Ovary (tissue), 9 donors: ENCODE measurements around the gene EVL. TPM values are rescaled to one million over a fixed set of nuclear protein-coding genes. Genes with fewer than 3 reads are reported as not detected.

ENCODE experiments used
- DNase-seq, 5 donors: peaks; one replicate each; pipeline ENCODE4 v3.0.0-alpha.2; 2019 to 2020
- H3K27ac ChIP-seq, 2 donors: fragments of 200-600 bp; one replicate each; pipeline versions ENCODE4 v1.5.1 to v1.8.0; 2019 to 2022
- H3K27me3 ChIP-seq: fragments of 200-600 bp; one replicate; pipeline ENCODE4 v1.8.0; 2022
- H3K36me3 ChIP-seq: fragments of 200-600 bp; sonication (generic); one replicate; pipeline ENCODE4 v1.5.1; 2019
- H3K4me1 ChIP-seq: one replicate; pipeline ENCODE4 v1.8.1; 2013; ENCODE audit warnings: mild to moderate bottlenecking, moderate library complexity; ENCODE audit not compliant: insufficient read depth
- H3K4me3 ChIP-seq: fragments of 200-600 bp; sonication (generic); one replicate; pipeline ENCODE4 v1.5.1; 2017
- H3K9me3 ChIP-seq, 2 donors: fragments of 200-600 bp in 1 of 2; sonication (generic) in 1 of 2; one replicate each; pipeline versions ENCODE4 v1.5.1 to v1.8.1; 2013 to 2019; ENCODE audit warnings: mild to moderate bottlenecking in 1 of 2, moderate library complexity in 1 of 2
- CTCF ChIP-seq, 3 donors: fragments of 450-650 bp in 2 of 3; fragments of 200-600 bp in 1 of 3; IDR thresholded peaks; one replicate each; pipeline versions ENCODE4 v1.5.1 to v1.8.0; 2016 to 2022; ENCODE audit warnings: antibody characterized with exemption in 3 of 3, mild to moderate bottlenecking in 1 of 3
- EP300 ChIP-seq: sonication (generic); formaldehyde crosslinking; IDR thresholded peaks from one replicate; pipeline ENCODE4 v1.6.1; 2017; ENCODE audit warnings: antibody characterized with exemption
- POLR2A ChIP-seq: fragments of 450-650 bp; IDR thresholded peaks from one replicate; pipeline ENCODE4 v1.6.1; 2017; ENCODE audit warnings: antibody characterized with exemption, mild to moderate bottlenecking, moderate library complexity
- WGBS, 3 donors: extraction: QIAGEN DNeasy Blood & Tissue Kit in 1 of 3; methylation state at CpG; one replicate each; pipeline versions ENCODE4 v1.1.5 to v1.1.7; 2013 to 2017; 5-methylcytosine and 5-hydroxymethylcytosine counted together
- intact Hi-C, 4 donors: fragments of 100-400 bp; cut with DNase I; formaldehyde crosslinking; loops; one replicate each; pipeline versions ENCODE4 v1.11.0 to v1.15.1; 2022 to 2023
- polyA plus RNA-seq, 2 donors: library from polyadenylated mRNA; stranded (reverse); fragments of 200-250 nt in 1 of 2; fragments of 350-450 nt in 1 of 2; fragmentation: Illumina TruSeq in 1 of 2; extraction: RNeasy Lipid Tissue Mini Kit (QIAGEN cat#74804) in 1 of 2; gene quantifications; one replicate each; pipeline ENCODE4 v1.2.3, GENCODE V29; 2013 to 2014
- total RNA-seq, 7 donors: library from RNA; depleted of rRNA in 2 of 7; stranded (reverse); fragments of >200 nt in 2 of 7; fragmentation: NEBNext Ultra II Directional in 3 of 7; extraction: Animal tissue kit (Norgen Biotek cat#: 25700) in 3 of 7; gene quantifications; one replicate each; pipeline versions ENCODE4 v1.1.0 to v1.2.4, GENCODE V29; 2016 to 2023
- donor health status: DM: no; HTN: no; CAD: no; lungs with moderate emphysema.
- donor health status: DM: no; HTN: no; CAD: no.
- donor health status: Bipolar disorder and iron deficiency.
- donor health status: DM: yes; HTN: yes; CAD: no.
- donor health status: DM: no; HTN: no; CAD: no.
- donor health status: DM: yes; HTN: yes; CAD: no.

EVL gene
- total and polyA plus RNA-seq, 9 donors, result 41.0 to 105 (median 66.1) TPM

- Histone ChIP-seq H3K4me3 (no peak overlapping the region), H3K27ac (no peak overlapping the region)
- intact Hi-C loops, result no loop called here
Observed at GRCh38 chr14:100141098-100141497, 75.9 kb downstream of the EVL start.

DNA sequence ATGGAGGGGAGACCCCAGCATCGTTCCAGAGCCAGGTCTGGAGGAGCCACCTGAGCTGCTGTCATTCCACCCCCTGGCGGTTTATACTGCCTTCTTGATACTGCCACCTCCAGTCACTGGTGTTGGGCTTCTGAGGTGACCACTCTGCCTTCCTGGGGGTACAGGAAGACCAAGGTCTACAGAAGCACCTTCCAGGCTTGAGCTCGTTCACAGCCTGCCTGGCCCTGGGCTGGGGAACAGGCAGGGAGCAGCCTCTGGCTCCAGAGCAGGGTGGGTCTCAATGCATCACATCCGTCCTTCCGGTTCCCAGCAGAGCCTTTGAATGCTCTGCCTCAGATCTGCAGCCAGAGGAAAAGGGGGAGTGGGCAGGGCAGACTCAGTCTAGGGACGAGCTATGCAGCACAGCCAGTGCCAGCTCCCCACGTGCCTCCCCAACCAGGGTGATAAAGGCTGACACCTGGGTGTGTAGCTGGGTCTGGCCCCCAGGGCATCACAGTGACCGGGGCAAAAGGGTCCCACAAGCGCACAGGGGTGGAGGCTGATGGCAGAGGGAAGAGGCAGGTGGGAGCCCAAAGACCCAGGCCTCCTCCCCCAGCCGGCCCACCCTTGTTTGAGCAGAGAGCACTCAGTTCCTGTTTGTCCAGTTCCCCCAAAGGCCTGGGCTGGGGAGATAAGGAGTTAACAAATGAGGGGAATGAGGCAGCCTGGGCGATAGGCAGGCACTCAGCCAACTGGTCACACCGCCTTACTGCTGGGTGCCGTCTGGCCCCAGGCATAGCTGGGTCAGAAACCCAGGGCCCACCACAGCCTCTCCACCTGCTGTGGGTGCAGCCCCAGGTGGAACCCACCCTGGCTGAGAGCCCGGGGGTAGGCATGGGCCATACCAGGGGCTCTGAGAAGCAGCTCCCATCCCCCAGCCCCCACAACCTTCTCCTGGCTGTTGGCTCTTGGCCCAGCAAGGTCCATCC, 77.1 kb downstream of the EVL start:
- intact Hi-C loops, result no loop called here
- H3K4me1 ChIP-seq, result peaks cover 3% of the 10 kb centered on the region
- DNase-seq, result peak in 4 of 5 donors; percentile 31 to 63 (median 50)

More at GRCh38 chr14:100141098-100141497, 75.9 kb downstream of the EVL start:
- no peaks in the 10 kb centered on the region for H3K27me3 ChIP-seq
- no peaks in the 10 kb centered on the region for H3K36me3 ChIP-seq
- DNase-seq, result no peak
- TF ChIP-seq EP300 (no peak), CTCF (IDR thresholded peaks at IDR 0.05) (no peak), POLR2A (no peak)
- H3K4me1 ChIP-seq, result peaks cover 3% of the 10 kb centered on the region
- 89 to 90% (median 90%) methylated on average over 7 of the region's 7 CpGs for WGBS, 3 donors
- no peaks in the 10 kb centered on the region for H3K9me3 ChIP-seq

GRCh38 chr14:100143523-100143922, 78.3 kb downstream of the EVL start:
- no peak for TF ChIP-seq CTCF (IDR thresholded peaks at IDR 0.05)
- no peak for TF ChIP-seq EP300
- no peak for TF ChIP-seq POLR2A
- no peak overlapping the region for H3K4me3 ChIP-seq
- no peaks in the 10 kb centered on the region for H3K36me3 ChIP-seq
- intact Hi-C loops, result no loop called here
- no peak overlapping the region for H3K27ac ChIP-seq
- H3K9me3 ChIP-seq, result no peaks in the 10 kb centered on the region
- peaks cover 3% of the 10 kb centered on the region for H3K4me1 ChIP-seq
- WGBS, 3 donors, result 92 to 95% (median 93%) methylated on average over 14 to 18 of the region's 18 CpGs
- DNase-seq, result no peak
- no peaks in the 10 kb centered on the region for H3K27me3 ChIP-seq

More for the DNA sequence above, 77.1 kb downstream of the EVL start:
- H3K36me3 ChIP-seq, result no peaks in the 10 kb centered on the region
- no peaks in the 10 kb centered on the region for H3K27me3 ChIP-seq
- H3K9me3 ChIP-seq, result no peaks in the 10 kb centered on the region
- WGBS, 3 donors, result 38 to 40% (median 39%) methylated on average over 12 to 14 of the region's 14 CpGs
- TF ChIP-seq POLR2A (no peak), CTCF (IDR thresholded peaks at IDR 0.05) (no peak), EP300 (no peak)
- no peak overlapping the region for H3K4me3 ChIP-seq
- peak overlapping the region in 1 of 2 donors; percentile 5 for H3K27ac ChIP-seq

DNA sequence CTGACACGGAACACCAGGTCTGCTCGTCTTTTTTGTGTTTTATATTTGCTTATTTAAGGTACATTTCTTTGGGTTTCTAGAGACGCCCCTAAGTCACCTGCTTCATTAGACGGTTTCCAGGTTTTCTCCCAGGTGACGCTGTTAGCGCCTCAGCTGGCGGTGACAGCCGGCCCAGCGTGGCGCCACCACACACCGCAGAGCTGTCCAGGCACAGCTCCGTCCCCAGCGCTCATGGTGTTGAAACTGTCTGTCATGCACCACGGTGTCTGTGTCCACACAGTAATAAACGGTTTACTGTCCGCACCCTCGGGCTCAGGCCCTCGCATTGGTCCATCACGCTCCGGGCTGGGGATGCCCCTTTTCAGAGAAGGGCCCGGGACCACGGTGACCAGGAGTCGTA, 78.7 kb downstream of the EVL start:
- Histone ChIP-seq H3K9me3 (no peaks in the 10 kb centered on the region), H3K4me3 (no peak overlapping the region), H3K4me1 (peaks cover 3% of the 10 kb centered on the region), H3K36me3 (no peaks in the 10 kb centered on the region), H3K27ac (no peak overlapping the region), H3K27me3 (no peaks in the 10 kb centered on the region)
- TF ChIP-seq CTCF (IDR thresholded peaks at IDR 0.05) (no peak), EP300 (no peak)
- 91 to 96% (median 91%) methylated on average over 23 of the region's 23 CpGs for WGBS, 3 donors
- intact Hi-C loops, result no loop called here
- DNase-seq, result no peak
